ENCODE measurements around the gene TULP4.
"Not testable (repeated sequence)": the region's sequence is repeated elsewhere in the genome, so short reads cannot be mapped to it uniquely, and the experiment has no call there.

TULP4 gene

DNA sequence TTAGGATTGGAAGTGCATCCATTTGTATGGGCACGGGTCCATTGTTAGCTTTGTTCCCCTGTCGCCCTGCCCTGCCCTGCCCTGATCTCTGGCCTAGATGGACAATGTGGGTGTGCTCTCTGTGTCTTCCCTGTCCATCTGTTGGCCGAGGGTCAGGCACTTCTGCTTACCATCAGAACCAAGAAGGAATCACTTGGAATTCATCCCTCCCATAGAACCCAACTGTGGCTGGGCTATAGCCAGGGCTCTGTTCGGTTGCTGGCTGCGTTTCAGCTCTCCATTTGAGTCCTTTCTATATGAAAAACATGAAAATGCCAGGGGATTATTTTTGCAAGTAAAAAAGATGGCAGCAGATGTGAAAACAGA, 26.6 kb upstream of the TULP4 start:
- H3K4me1 Mint-ChIP-seq, result peaks cover 27 to 36% of the 10 kb centered on the region in 2 donors
- H3K4me3 Mint-ChIP-seq, result no peak overlapping the region
- DNase-seq, result no peak
- ATAC-seq (replicated peaks), result no peak
- H3K9me3 Mint-ChIP-seq, result no peaks in the 10 kb centered on the region
- H3K27ac Mint-ChIP-seq, result peak overlapping the region; percentile 5
- no peaks in the 10 kb centered on the region for H3K27me3 Mint-ChIP-seq
- peaks cover 6 to 18% of the 10 kb centered on the region in 2 donors for H3K36me3 Mint-ChIP-seq

DNA sequence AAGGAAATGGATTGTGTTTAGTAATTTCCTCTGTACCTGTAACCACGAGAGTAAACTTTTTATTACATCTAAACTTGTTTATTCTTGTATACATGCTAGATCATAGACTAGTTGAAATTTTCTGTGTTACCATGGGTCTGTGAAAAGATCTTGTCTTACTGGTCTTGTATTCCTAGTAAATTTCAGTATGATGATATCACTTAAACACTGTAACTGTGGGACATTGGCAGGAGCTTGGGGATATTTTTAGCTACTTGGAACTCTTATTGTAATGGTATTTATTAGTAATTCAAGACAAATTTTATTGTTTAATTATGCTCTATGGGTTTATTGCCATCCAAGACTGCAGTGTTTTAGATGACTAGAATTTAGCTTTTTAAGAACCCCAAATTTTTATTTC, 25.9 kb upstream of the TULP4 start:
- Mint-ChIP-seq H3K36me3 (peaks cover 6 to 18% of the 10 kb centered on the region in 2 donors), H3K4me1 (peaks cover 31 to 44% of the 10 kb centered on the region in 2 donors), H3K4me3 (no peak overlapping the region), H3K9me3 (no peaks in the 10 kb centered on the region), H3K27me3 (no peaks in the 10 kb centered on the region), H3K27ac (no peak overlapping the region)
- DNase-seq (no peak), ATAC-seq (replicated peaks) (no peak)

DNA sequence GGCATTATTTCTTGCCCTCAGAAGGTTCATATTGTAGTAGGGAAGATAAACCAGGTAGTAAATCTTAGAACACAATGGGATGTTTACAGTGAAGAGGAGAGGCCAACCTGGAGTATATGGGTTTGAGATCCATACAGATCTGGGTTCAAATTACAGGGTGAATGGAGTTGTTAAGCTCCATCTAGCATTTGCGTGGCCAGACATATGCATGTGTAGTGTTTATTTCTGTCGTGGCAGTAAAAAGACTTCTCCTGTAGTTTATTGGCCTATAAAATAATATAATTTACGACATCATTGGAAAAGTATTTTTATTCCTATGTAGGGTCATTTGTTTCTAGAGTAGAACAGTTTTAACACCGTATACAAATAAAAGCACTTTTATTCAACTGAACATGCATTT, 25.2 kb upstream of the TULP4 start:
- H3K36me3 Mint-ChIP-seq, result peaks cover 6 to 17% of the 10 kb centered on the region in 2 donors
- H3K4me3 Mint-ChIP-seq, result no peak overlapping the region
- ATAC-seq (replicated peaks) (no peak), DNase-seq (no peak)
- H3K4me1 Mint-ChIP-seq, result peaks cover 33 to 50% of the 10 kb centered on the region in 2 donors
- no peaks in the 10 kb centered on the region for H3K27me3 Mint-ChIP-seq
- peak overlapping the region; percentile 20 for H3K27ac Mint-ChIP-seq
- H3K9me3 Mint-ChIP-seq, result no peaks in the 10 kb centered on the region

DNA sequence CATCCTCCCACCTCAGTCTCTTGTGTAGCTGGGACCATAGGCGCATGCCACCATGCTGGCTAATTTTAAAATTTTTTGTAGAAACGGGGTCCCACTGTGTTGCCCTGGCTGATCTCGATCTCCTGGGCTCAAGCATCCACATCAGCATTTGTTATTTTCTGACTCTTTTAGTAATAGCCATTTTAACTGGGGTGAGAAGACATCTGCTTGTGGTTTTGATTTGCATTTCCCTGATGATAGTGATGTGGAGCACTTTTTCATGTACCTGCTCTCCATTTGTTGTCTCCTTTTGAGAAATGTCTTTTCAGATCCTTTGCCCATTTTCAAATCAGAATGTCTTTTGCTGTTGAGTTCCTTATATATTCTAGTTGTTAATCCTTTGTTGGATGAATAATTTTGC, 22.2 kb upstream of the TULP4 start:
- peaks cover 35 to 63% of the 10 kb centered on the region in 2 donors for H3K4me1 Mint-ChIP-seq
- no peaks in the 10 kb centered on the region for H3K27me3 Mint-ChIP-seq
- H3K9me3 Mint-ChIP-seq, result no peaks in the 10 kb centered on the region
- peaks cover 10 to 17% of the 10 kb centered on the region in 2 donors for H3K36me3 Mint-ChIP-seq
- peak overlapping the region; percentile 85 for H3K27ac Mint-ChIP-seq
- peak; percentile 62 to 68 for ATAC-seq (replicated peaks)
- no peak for DNase-seq
- H3K4me3 Mint-ChIP-seq, result peak overlapping the region; percentile 47 to 71

DNA sequence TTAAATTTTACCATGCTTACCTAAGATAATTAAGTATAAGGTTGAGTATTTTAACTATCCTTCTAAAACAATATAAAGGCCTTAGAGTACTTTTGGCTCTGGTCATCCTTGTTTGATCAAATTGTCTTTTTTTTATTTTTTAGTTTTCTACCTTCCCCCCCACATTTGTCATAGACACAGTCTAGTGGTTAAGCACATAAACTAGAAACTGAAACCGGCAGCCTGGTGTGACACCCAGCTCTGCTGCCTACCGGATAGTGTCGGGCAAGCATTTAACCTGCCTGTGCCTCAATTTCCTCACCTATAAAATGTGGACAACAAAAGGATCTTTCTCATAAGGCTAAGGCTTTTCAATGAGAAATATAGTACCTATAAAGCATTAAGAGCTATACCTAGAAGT, 21.6 kb upstream of the TULP4 start:
- ATAC-seq (replicated peaks) (peak; percentile 90 to 92), DNase-seq (peak; percentile 20)
- Mint-ChIP-seq H3K27me3 (no peaks in the 10 kb centered on the region), H3K9me3 (no peaks in the 10 kb centered on the region), H3K36me3 (peaks cover 8 to 14% of the 10 kb centered on the region in 2 donors), H3K27ac (peak overlapping the region; percentile 85), H3K4me3 (peak overlapping the region; percentile 47 to 71), H3K4me1 (peaks cover 32 to 64% of the 10 kb centered on the region in 2 donors)

DNA sequence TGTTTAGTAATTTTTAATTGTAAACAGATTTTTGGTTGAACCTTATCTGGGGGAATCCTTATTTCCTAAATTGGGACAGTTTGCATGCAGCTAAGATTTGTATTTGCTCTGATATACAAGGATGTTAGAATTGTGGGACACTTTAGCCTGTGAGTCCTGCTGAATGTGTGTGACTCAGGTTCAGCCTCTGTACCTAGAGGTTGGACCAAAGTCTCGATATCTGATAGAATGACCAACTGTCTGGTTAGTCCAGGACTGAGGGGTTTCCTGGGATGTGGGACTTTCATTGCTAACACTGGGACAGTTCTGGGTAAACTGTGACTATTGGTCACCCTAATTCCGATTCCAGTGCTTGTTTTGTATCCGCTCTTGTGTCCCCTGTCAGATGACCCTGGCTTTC, 20.2 kb upstream of the TULP4 start:
- Mint-ChIP-seq H3K27ac (no peak overlapping the region), H3K36me3 (peaks cover 17 to 21% of the 10 kb centered on the region in 2 donors), H3K4me1 (peaks cover 32 to 64% of the 10 kb centered on the region in 2 donors), H3K27me3 (no peaks in the 10 kb centered on the region), H3K9me3 (peaks cover 8 to 9% of the 10 kb centered on the region in 2 donors), H3K4me3 (no peak overlapping the region)
- ATAC-seq (replicated peaks) (no peak), DNase-seq (no peak)

DNA sequence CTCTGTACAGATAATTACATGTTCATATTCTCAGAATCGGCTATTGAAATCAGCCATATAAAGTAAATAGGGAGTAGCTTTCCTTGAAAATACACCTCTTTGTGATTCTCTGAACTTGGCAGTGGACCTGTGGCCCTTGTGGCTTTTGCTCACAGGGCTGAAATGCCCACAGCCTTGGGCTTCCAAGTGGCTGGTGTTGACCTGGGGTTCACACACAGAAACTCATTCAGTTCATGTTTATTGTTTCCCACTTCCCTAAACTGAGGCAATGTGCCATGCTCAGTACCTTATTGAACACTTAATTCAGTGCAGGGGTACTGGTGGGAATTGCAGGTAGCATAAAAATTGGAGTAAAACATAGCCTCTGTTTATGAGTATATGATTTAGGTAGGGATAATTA, 19.1 kb upstream of the TULP4 start:
- ATAC-seq (replicated peaks), result peak; percentile 81 to 87
- H3K36me3 Mint-ChIP-seq, result peaks cover 20 to 26% of the 10 kb centered on the region in 2 donors
- H3K4me3 Mint-ChIP-seq, result peak overlapping the region in 1 of 2 donors; percentile 55
- peak overlapping the region; percentile 87 for H3K27ac Mint-ChIP-seq
- H3K4me1 Mint-ChIP-seq, result peaks cover 32 to 63% of the 10 kb centered on the region in 2 donors
- no peak for DNase-seq
- no peaks in the 10 kb centered on the region for H3K27me3 Mint-ChIP-seq
- peaks cover 8 to 9% of the 10 kb centered on the region in 2 donors for H3K9me3 Mint-ChIP-seq

DNA sequence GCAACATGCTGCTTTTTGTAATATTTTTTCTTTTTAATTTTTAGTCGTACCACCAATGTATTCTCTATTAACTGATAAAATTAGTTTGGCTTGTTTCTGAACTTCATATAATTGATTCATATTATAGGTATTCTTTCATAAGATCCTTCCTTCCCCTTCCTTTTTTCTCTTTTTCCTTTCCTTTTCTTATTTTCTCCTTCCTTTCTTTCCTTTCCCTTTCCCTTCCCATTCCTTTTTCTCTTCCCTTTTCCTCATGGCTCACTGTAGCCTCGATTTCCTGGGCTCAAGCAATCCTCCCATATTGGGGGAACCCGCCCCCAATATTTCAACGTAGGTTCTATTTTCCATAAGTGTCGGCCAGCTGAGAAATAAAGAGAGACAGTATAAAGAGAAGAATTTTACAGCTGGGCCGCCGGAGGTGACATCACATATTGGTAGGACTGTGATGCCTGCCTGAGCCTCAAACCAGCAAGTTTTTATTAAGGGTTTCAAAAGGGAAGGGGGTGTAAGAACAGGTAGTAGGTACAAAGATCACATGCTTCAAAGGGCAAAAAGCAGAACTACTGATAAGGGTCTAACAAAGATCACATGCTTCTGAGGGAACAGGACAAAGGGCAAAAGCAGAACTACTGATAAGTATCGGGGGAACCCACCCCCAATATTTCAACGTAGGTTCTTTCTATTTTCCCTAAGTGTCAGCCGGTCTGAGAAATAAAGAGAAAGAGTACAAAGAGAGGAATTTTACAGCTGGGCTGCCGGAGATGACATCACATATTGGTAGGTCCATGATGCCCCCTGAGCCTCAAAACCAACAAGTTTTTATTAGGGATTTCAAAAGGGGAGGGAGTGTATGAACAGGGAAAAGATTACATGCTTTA, 16.1 kb upstream of the TULP4 start:
- H3K4me3 Mint-ChIP-seq; DNase-seq; ATAC-seq (replicated peaks); H3K27me3 Mint-ChIP-seq: not testable (repeated sequence)
- H3K27ac Mint-ChIP-seq, result peak overlapping the region; percentile 27
- H3K9me3 Mint-ChIP-seq, result peaks cover 12 to 14% of the 10 kb centered on the region in 2 donors
- peaks cover 25 to 51% of the 10 kb centered on the region in 2 donors for H3K4me1 Mint-ChIP-seq
- peaks cover 38 to 50% of the 10 kb centered on the region in 2 donors for H3K36me3 Mint-ChIP-seq

DNA sequence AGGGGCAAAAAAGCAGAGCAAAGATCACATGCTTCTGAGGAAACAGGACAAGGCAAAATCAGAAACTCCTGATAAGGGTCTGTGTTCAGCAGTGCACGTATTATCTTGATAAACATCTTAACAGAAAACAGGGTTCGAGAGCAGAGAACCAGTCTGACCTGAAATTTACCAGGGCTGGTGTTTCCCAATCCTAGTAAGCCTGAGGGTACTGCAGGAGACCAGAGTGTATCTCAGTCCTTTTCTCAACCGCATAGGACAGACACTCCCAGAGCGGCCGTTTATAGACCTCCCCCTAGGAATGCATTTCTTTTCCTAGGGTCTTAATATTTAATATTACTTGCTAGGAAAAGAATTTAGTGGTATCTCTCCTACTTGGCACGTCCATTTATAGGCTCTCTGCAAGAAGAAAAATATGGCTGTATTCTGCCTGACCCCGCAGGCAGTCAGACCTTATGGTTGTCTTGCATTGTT, 15.4 kb upstream of the TULP4 start:
- not testable (repeated sequence) for H3K4me3 Mint-ChIP-seq; H3K27me3 Mint-ChIP-seq; DNase-seq; H3K27ac Mint-ChIP-seq; ATAC-seq (replicated peaks)
- H3K4me1 Mint-ChIP-seq, result peaks cover 23 to 48% of the 10 kb centered on the region in 2 donors
- H3K9me3 Mint-ChIP-seq, result peaks cover 12 to 14% of the 10 kb centered on the region in 2 donors
- H3K36me3 Mint-ChIP-seq, result peaks cover 38 to 50% of the 10 kb centered on the region in 2 donors

DNA sequence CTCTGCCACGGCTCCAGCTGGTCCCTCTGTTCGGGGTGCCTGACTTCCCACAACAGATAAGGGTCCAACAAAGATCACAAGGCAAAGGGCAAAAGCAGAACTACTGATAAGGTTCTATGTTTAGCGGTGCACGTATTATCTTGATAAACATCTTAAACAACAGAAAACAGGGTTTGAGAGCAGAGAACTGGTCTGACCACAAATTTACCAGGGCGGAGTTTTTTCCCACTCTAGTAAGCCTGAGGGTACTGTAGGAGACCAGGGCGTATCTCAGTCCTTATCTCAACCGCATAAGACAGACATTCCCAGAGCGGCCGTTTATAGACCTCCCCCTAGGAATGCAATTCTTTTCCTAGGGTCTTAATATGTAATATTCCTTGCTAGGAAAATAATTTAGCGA, 14.6 kb upstream of the TULP4 start:
- not testable (repeated sequence) for DNase-seq; ATAC-seq (replicated peaks); H3K27ac Mint-ChIP-seq; H3K4me3 Mint-ChIP-seq; H3K27me3 Mint-ChIP-seq
- peaks cover 12 to 14% of the 10 kb centered on the region in 2 donors for H3K9me3 Mint-ChIP-seq
- peaks cover 38 to 50% of the 10 kb centered on the region in 2 donors for H3K36me3 Mint-ChIP-seq
- H3K4me1 Mint-ChIP-seq, result peaks cover 18 to 41% of the 10 kb centered on the region in 2 donors

DNA sequence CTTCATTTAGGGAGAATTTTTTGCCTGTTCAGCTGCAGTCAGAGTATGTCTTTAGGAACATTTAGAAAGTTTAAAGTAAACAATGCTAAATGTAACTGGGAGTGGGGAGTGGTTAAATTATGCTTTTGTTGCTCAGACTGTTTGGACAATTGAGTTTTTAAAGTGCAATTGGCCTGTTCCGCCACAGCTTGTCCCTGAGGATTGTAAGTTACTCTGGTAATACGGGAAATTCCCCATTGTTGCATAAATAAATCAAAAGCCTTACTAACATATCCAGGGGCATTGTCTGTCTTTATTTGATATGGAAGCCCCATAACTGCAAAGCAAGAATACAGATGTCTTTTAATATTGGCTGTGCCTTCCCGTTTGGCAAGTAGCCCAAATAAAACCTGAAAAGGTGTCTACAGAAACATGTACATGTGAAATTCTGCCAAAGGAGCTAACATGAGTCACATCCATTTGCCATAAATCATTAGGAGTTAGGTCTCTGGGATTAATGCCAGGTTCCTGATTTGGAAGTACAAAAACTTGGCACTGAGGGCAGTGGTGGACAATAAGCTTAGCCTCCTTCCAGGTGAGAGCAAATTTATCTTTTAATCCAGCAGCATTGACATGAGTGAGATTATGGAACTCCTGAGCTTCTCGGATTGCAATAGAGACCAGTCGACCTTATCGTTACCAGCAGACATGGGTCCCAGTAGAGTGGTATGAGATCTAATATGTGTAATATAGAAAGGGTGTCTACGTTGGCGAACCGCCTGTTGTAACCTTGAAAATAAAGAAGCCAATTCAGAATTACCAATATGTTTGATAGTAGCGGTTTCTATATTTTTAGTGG, 11.7 kb upstream of the TULP4 start:
- not testable (repeated sequence) for H3K27me3 Mint-ChIP-seq; H3K27ac Mint-ChIP-seq; H3K4me3 Mint-ChIP-seq; DNase-seq; ATAC-seq (replicated peaks)
- Mint-ChIP-seq H3K9me3 (peaks cover 14 to 15% of the 10 kb centered on the region in 2 donors), H3K4me1 (peaks cover 11 to 24% of the 10 kb centered on the region in 2 donors), H3K36me3 (peaks cover 36 to 55% of the 10 kb centered on the region in 2 donors)

DNA sequence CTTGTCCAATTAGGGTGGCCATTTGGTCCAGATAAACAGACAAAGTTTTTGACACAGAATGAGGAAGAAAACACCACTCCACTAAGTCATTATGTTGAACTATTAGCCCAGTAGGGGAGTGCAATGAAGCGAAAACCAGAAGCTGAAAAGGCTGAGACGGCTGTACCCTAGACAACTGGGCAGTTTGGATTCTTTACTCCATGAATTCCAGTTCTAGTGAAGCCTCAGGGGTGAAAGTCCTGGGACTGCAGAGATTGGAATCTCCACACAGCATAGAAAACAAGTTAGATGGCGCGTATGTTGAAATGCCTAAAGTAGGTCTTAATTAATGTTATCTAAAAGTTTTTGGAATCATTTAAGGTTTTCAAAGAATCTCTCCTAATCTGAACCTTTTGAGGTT, 10.7 kb upstream of the TULP4 start:
- DNase-seq; H3K9me3 Mint-ChIP-seq; H3K27ac Mint-ChIP-seq; H3K4me3 Mint-ChIP-seq; ATAC-seq (replicated peaks); H3K27me3 Mint-ChIP-seq: not testable (repeated sequence)
- Mint-ChIP-seq H3K36me3 (peaks cover 31 to 47% of the 10 kb centered on the region in 2 donors), H3K4me1 (peaks cover 7 to 16% of the 10 kb centered on the region in 2 donors)

DNA sequence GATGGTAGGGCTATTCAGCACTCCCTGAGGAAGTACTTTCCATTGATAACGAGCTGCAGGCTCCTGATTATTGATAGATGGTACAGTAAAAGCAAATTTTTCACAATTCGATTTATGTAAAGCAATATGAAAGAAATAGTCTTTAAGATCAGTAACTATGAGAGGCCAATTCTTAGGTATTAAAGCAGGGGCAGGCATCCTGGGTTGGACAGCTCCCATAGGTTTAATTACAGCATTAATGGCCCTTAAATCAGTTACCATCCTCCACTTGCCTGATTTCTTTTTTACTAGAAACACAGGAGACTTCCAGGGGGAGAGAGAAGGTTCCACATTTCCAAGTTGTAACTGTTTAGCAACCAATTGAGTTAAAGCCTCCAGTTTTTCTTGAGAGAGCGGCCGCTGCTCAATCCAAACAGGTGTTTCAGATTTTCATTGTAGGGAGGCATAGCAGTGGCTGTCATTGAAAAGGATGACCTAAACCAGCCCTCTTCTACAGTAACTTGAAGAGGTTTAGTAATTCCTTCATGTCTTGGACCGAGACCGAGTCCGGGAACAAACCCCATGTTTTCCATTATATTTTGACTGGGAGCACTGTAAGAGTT, 10.0 kb upstream of the TULP4 start:
- H3K27ac Mint-ChIP-seq; H3K4me3 Mint-ChIP-seq; ATAC-seq (replicated peaks); H3K9me3 Mint-ChIP-seq; DNase-seq; H3K27me3 Mint-ChIP-seq: not testable (repeated sequence)
- Mint-ChIP-seq H3K36me3 (peaks cover 25 to 41% of the 10 kb centered on the region in 2 donors), H3K4me1 (peaks cover 7 to 16% of the 10 kb centered on the region in 2 donors)

Measured in stimulated activated naive B cell treated with anti-CD40 and anti-IgM and Interleukin-4, amounts not matched to agents 10 μg/mL and 1 μg/mL and 100 μg/mL, for 72 hours (primary cell).